GM21526 (cell line): ENCODE data around the gene MYO7A.

Experiments used
- ATAC-seq: cut with Tn5 transposase; IDR thresholded peaks from one replicate; pipeline ENCODE4 v1.9.1; 2021; ENCODE audit warnings: moderate library complexity; ENCODE audit not compliant: unreplicated experiment, low FRiP score

The MYO7A gene

DNA sequence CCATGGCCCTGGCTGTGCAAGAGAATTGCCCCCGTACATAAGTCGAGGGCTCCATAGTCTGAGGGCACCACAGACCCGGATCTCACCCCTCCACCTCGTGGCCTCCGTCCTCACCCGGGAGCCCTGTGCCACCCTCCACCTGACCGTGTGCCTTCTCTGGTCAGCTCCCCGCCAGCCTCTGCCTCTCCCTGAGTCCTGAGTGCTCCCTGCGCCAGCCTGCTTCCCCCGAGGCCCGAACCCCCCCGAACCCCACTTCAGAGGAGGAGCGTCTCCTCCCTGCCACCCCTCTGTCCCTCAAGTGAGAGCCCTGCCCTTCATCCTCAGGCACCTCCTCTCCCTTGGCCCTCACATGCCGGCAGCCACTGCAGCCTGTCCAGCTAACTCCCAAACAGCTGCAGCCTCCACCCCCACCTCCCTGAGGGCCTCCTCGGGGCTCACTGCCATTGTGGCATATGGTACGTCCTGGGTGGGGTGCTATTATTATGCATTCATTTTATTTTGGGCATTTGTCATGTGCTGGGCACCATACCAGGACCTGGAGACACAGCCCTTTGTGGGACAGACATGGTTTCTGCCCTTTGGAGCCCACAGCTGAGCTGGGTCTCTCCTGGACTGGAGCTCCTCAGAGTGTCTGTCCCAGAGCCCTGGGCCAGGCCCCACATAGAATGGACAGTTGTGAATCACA is 67.2 kb downstream of the MYO7A start:
- no peak for ATAC-seq

DNA sequence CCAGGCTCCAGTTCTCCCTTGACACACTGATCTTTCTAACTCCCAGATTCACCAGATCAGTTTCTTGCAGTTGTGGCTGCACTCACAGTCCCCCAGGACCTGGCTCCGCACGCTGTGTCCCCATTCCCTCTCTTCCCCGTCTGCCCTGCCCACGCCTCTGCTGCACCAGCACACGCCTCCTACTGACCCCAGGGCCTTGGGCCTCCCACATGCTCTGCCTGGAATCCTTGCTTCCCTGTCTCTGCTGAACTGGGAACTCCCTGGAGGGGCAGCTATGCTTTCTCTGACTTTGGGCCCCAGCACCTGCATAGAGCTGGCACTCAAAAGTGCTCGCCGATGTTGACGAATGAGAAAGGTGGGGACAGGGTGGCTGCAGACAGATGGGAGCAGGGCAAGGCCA is 68.9 kb downstream of the MYO7A start:
- ATAC-seq = no peak

DNA sequence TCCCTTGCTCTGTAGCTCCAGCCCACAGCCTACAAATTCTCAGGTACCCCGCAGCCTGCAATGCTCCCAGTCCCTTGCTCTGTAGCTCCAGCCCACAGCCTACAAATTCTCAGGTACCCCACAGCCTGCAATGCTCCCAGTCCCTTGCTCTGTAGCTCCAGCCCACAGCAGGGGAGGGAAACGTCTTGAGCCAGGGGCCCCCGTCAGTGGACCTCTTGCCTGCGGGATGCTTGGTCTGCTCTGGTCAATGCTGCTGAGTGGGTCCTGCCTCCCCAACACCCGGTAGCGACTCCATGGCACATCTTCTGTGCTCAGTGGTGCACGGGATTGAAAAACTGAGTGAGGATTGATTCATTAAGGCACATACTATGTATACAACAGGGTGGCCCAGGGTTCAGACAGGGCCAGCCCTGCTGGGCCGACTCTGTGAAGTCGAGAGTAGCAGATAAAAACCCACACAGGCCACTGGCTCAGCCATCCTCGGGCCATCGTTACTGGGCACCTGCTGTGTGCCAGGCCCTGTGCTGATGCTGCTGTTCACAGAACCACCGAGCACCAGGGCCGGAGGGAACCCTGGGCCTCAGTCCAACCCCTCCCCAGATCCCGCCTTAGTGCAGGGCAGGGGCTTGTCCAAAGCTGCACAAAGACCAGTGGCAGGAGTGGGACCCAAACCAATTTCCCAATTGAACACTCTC is 69.7 kb downstream of the MYO7A start:
- ATAC-seq = no peak

DNA sequence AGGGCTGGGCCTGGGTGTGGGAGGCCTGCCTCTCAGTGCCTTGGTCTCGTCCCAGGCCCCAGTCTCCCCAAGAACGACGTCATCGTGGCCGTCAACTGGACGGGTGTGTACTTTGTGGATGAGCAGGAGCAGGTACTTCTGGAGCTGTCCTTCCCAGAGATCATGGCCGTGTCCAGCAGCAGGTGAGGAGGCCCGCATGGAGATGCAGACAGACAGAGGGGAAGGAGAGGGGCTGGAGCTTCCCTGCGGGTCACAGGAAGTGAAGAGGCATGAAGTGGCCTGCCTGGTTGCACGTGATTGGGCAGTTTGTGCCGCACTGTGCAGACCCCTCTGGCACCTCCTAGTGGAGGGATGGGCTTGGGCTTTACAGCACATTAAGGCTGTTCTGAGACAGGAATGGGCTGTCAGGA is 70.4 kb downstream of the MYO7A start:
- no peak for ATAC-seq

DNA sequence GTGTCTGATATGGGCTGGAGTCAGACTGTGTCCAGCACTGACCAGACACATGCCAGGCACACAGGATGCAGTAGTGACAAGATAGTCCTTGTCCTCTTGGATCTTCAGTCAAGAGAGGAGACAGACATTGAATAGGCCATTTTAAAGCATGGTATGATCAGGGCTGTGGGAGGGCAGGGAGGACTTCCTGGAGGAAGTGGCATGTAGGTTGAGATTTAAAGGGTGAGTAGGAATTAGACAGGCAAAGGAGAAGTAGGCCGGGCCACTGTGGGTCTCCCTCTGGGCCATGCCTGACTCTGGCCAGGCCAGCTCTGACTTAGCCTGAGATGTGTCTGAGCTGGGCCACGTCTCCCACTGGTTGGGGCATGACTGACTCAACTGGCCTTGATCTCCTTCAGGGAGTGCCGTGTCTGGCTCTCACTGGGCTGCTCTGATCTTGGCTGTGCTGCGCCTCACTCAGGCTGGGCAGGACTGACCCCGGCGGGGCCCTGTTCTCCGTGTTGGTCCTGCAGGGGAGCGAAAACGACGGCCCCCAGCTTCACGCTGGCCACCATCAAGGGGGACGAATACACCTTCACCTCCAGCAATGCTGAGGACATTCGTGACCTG is 71.2 kb downstream of the MYO7A start:
- ATAC-seq = no peak

DNA sequence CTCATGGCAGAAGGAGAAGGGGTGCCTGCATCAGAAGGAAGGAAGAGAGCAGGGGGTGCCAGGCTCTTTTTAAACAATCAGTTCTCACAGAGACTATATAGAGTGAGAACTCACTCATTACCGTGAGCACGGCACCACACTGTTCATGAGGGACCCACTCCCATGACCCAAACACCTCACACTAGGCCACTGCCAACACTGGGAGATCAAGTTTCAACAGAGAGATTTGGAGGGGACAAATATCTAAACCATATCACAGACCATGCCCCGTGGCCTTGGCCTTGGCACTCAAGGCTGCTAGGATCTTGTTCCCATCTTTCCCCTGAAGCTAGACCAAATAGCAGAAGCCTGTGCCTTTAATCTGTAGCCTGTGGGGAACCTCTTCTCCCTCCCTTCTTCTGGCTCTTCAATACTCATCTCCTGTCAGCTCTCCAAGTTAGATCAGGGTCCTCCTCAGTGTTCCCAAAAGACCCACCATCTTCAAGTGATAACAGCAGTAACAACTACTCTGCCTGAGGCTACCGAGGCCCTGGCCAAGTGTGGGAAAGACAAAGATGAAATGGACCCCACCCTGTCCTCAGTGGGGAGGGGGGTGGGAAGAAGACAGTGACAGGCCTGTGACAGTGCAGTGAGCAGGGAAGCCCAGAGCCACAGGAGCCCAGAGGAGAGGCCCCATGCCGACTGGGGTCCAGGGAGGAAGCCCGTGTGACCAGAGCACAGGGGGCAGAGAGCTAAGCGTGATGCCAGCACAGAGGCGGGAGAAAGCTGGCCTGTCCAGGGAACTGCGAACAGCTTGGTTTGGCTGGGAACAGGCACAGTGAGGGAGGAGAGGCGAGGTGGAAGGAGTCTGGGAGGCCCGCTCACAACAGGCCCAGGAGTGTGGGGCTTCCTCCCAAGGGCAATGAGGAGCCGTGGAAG is 72.6 kb downstream of the MYO7A start:
- no peak for ATAC-seq

DNA sequence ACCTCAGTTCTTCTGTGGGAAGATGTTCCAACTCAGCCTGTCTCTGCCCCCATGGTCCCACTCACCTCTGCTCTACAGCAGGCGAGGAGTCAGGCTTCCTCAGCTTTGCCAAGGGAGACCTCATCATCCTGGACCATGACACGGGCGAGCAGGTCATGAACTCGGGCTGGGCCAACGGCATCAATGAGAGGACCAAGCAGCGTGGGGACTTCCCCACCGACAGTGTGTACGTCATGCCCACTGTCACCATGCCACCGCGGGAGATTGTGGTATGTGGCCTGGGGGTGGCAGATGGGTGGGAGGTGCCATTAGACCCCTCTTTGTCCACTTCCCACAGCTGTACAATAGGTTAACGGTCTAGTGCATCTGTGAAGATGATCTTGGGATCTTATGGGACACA is 73.3 kb downstream of the MYO7A start:
- no peak for ATAC-seq

DNA sequence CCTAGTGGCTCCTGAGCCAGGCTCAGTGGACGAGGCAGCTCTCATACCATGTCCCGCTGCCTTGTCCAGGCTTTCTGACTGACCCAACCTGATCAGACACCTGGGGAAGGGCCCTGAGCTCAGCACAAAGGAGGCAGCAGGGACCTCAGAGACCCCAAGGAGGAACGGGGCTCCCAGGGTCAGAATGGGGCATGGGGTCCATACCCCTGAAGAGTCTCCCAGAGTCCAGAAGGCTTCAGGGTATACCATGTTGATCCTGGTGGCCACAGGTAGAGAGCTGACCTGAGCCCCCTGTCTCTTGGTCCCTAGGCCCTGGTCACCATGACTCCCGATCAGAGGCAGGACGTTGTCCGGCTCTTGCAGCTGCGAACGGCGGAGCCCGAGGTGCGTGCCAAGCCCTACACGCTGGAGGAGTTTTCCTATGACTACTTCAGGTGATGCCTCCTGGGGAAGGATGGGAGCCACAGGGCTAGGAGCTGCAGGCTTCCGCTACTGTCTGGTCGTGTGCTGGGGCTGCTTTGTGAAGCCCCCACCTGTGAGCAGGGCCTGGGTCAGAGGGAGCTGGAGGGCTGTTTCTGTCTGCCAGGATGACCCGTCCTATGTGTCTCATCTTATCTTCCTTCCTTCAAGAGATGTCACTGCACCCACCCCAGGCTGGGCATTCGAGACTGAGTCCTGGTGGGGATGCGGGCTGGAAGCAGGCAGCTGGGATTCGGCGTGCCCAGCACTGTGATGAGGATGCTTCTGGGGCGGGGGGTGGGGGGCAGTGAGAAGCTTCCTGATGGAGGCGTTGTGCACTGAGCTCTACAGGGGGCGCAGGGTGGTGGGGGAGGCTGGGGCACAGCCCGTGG is 74.2 kb downstream of the MYO7A start:
- ATAC-seq = no peak

DNA sequence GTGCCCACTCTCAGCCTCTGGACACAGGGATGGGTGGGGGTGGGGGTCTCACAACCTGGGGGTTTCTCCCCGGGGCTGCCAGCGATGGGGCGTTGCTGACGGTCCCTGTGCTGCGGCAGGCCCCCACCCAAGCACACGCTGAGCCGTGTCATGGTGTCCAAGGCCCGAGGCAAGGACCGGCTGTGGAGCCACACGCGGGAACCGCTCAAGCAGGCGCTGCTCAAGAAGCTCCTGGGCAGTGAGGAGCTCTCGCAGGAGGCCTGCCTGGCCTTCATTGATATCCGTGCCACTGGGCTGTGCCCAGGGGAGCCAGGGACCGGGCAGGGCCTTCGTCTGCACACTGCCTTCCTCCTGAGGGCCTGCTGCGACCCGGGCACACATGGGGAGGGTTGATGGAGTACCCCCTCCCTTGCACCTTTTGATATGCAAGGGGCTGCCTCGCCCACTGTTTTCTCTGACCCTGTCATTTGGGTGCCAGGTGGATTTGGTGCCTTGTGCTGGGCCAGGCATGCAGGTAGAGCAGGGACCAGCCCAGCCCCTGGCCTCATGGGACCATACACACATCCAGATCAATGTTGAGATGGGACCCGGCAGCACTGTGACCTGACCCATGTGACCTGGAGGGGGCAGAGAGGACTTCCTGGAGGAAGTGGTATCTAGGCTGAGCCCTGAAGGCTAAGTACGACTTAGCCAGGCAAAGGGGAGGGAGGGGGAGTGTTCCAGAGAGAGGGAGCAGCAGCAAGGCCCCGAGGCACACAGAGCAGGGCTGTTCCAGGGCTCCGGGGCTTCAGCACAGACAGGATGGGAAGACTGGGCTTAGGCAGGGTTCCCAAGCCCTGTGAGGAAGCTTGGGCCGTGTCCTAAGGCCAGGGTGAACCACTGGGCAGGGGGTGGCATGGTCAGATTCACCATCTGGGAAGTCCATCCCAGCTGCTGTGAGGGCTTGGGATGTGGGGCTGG is 75.2 kb downstream of the MYO7A start:
- no peak for ATAC-seq

DNA sequence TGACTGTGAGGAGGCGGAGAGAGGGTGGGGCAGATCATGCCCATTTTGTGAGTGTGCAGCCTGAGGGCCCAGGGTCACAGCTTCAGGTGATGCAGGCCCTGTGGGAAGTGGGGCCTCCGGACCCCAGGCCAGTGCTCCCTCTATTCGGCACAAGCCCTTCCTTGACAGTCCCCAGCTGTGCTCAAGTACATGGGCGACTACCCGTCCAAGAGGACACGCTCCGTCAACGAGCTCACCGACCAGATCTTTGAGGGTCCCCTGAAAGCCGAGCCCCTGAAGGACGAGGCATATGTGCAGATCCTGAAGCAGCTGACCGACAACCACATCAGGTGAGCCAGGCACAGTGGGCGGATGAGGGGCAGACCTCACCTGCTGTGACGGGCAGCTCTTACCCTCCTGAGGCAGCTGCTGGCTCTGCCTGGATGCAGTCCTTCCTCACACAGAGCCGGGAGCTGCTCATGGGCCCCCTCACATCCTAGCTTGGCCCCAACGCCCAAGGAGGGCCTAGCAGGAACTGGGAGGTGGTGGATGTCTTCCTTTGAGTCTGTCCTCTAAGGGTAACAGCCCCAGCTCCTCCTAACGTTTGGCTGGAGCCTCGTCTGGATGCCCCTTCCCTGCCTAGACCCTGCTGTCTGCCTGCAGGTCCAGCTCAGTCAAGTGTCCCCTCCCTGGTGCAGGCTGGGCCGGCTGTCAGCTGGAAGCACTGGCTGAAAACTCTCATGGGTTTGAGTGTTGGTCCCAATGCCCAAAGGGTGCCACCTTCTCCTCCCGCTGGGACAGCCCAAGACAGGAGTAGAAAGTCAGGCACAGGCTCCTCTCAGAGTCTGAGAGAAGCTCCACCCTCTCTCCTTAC is 76.1 kb downstream of the MYO7A start:
- ATAC-seq = no peak

DNA sequence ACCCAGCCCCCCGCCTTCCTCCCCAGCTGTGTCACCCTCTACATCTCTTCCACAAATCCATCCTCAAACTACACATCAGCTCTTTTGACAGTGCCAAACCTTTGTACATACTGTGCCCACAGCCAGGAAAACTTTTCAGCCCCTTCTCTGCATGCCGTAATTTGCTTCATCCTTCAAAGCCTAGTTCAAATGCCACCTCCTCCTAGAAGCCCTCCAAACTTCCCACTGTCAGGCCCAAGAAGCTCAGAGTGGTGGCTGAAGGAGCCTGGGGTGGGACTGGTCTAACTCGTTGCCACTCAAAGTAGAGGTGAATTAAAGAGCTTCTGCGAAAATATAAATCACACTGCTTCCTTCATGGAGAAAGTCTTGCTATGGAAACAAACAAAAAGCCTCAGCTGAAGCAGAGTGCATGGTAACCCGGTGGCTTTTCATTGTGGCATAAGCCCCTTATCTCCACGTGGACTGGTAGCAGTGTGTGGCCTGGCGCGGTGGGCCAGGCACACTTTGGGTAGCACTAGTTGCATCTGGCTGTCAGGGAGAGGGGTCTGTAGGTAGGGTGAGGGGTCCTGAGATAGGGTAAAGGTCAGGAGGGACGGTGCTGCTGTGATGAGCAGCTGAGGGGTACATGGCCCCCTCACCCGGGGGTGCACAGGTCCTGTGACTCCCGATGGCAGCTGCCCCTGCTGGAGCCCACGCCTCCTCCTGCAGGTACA is 76.9 kb downstream of the MYO7A start:
- ATAC-seq = no peak

DNA sequence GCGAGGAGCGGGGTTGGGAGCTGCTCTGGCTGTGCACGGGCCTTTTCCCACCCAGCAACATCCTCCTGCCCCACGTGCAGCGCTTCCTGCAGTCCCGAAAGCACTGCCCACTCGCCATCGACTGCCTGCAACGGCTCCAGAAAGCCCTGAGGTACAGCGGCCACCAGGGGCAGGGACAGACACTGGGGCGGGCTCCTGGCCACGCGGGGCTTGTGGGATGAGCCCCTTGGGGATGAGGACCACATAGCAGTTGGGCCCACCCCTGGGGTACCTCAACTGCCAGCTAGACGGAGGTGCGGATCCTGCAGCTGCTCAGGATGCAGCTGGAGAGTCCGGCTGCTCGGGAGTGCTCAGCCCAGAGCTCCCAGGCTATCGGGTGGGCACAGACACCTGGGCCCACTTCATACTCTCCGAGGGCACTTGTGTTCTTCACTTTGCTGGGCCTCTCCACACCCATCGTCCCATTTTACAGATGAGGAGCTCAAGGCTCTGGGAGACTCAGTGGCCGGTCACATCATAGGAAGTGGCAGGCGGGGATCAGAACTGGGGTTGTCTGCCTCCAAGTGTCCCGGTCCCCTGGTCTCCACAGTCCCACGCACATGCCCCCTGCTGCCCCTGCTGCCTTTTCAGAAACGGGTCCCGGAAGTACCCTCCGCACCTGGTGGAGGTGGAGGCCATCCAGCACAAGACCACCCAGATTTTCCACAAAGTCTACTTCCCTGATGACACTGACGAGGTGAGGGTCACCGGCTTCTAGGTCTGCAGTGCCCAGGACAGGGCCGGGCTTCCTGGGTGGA is 77.6 kb downstream of the MYO7A start:
- no peak for ATAC-seq

DNA sequence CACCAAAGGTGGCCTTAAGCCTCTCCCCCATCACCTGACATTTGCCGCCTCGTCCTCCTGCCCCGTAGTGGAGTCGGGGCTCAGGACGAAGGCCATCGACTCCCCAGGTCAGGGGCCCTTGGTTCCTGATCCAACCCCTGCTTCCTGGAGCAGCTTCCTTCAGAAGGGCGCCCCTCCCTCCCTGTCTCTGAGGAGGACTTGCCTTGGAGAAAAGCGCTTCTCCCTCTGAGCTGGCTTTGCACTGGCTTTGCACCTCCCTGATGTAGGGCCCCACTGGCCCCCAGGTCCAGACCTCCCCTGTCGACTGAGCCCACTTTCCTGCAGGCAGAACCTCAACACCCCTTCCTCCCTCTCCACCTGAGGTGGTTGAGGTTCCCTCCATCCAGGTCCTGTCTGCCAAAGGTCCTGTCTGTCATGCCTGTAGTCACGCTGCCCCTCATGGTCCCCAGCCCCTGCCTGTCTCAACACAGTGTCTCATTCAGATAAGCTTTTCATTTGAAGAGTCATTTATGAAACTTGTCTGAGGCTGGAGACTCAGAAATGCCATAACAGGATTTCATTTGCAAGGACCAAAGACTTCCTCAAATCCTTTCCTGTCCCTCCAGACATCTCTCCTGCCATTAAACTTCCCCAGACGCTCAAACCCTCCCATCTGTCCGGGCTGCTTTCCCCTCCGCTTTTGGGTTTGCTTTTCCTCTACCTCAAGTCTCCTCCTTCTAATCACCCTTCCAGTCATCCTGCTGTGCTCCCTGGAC is 78.4 kb downstream of the MYO7A start:
- no peak for ATAC-seq

DNA sequence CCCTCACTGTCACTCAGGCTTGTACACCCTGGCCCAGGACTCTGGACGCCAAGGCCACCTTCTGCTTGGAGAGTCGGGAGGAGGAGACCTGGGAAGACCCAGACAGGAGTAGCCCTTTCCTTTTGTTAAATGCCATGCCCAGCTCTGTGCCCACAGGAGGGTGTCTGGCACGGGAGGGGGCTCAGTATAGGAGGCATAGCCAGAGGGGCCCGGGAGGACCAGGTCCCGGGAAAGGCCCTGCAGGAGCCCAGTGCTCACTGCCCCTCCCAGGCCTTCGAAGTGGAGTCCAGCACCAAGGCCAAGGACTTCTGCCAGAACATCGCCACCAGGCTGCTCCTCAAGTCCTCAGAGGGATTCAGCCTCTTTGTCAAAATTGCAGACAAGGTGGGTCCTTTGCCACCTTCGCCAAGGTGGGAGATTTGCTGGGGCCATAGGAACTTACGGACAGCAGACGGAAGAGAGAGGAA is 79.0 kb downstream of the MYO7A start:
- no peak for ATAC-seq

DNA sequence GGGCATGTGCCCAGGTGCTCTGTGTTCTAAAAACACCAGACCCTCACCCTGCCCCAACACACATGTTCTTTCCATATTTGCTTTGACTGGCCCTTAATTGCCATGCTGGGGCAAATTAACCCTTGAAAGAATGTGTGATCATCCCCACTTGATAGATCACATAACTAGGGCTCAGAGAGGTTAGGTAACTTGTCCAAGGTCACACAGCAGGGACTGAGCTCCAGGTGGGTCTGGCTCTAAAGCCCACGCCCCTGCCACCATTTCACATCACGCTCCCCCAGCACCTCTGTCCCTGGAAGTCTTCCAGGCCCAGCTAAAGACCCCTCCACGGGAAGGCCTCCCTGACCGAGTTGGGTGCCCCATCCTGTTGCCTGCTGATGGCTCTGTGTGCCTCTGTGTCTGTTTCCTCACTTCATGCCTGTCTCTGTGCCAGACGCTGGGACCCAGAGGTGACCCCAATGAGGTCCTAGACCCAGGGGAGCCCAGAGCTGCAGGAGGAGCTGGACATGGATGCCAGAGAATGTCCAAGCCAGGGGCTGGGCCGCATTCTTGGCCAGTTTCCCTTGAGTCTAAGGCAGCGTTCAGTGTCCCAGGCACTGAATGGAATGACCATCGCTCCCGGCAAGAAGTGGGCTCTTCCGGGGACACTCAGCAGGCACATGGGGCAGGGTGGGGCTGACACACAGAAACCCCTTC is 79.7 kb downstream of the MYO7A start:
- ATAC-seq = no peak
